ENCODE measurements around the gene ARMC3.
"Not testable (repeated sequence)": the region's sequence is repeated elsewhere in the genome, so short reads cannot be mapped to it uniquely, and the experiment has no call there.

The ARMC3 gene

DNA sequence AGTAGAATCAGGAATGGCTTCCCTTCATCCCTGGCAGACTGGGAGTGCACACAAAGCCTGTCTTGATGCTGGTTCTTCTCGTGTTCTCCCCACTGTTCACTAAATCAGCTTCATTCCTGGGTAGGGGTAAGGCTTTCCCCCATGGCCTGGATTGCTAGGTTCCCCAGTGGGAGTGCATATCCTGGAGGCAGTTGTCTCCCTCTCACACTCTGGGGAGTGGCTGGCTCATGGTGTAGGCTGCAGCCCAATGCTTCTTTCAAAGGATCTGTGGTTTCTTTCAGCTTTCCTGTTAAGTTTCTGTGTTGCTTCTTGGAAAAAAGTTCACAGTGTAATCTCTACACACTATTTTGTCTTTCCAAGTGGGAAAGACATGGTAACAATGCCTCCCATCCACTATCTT lies 32.6 kb upstream of the ARMC3 start:
- no peak for DNase-seq (ENCODE audit: low spot score)
- no peaks in the 10 kb centered on the region for H3K36me3 ChIP-seq (ENCODE audit: low read depth)
- ATAC-seq (ENCODE audit: low read depth), result no peak
- no peaks in the 10 kb centered on the region for H3K4me1 ChIP-seq (ENCODE audit: insufficient read depth, poor library complexity, severe bottlenecking)
- no peak overlapping the region for H3K27ac ChIP-seq (ENCODE audit: poor library complexity, severe bottlenecking)
- TF ChIP-seq, protein P1, sequence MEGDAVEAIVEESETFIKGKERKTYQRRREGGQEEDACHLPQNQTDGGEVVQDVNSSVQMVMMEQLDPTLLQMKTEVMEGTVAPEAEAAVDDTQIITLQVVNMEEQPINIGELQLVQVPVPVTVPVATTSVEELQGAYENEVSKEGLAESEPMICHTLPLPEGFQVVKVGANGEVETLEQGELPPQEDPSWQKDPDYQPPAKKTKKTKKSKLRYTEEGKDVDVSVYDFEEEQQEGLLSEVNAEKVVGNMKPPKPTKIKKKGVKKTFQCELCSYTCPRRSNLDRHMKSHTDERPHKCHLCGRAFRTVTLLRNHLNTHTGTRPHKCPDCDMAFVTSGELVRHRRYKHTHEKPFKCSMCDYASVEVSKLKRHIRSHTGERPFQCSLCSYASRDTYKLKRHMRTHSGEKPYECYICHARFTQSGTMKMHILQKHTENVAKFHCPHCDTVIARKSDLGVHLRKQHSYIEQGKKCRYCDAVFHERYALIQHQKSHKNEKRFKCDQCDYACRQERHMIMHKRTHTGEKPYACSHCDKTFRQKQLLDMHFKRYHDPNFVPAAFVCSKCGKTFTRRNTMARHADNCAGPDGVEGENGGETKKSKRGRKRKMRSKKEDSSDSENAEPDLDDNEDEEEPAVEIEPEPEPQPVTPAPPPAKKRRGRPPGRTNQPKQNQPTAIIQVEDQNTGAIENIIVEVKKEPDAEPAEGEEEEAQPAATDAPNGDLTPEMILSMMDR (IDR thresholded peaks at IDR 0.05; ENCODE audit: poor library complexity, severe bottlenecking), result no peak
- no peaks in the 10 kb centered on the region for H3K9me3 ChIP-seq (ENCODE audit: severe bottlenecking)
- H3K27me3 ChIP-seq (ENCODE audit: insufficient read depth, poor library complexity, severe bottlenecking), result no peaks in the 10 kb centered on the region
- H3K4me3 ChIP-seq (ENCODE audit: severe bottlenecking), result no peak overlapping the region

DNA sequence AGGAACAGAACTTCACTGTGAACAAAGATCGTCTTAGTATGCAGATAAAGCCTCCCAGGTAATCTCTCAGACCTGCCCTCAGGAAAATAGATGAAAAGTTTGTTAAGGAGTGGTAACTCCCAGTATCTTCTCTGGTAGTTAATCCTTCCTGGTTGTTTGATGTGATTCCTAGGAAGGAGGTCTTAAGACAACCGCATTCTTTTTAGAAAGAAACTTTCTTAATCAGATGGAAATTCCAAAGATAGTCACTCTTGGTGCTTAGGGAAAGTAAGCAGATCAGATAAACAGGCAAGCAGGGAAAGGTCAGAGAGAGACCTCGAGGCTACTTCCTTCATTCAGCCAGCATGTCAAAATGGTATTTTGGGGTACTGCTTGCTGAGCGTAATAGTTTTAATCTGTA lies 30.5 kb upstream of the ARMC3 start:
- ATAC-seq (ENCODE audit: low read depth) (no peak), DNase-seq (ENCODE audit: low spot score) (no peak)
- H3K27ac ChIP-seq (ENCODE audit: poor library complexity, severe bottlenecking), result no peak overlapping the region
- TF ChIP-seq, protein P1 (IDR thresholded peaks at IDR 0.05; ENCODE audit: poor library complexity, severe bottlenecking), result no peak
- H3K36me3 ChIP-seq (ENCODE audit: low read depth), result no peaks in the 10 kb centered on the region
- no peaks in the 10 kb centered on the region for H3K9me3 ChIP-seq (ENCODE audit: severe bottlenecking)
- H3K4me3 ChIP-seq (ENCODE audit: severe bottlenecking), result no peak overlapping the region
- H3K4me1 ChIP-seq (ENCODE audit: insufficient read depth, poor library complexity, severe bottlenecking), result no peaks in the 10 kb centered on the region
- H3K27me3 ChIP-seq (ENCODE audit: insufficient read depth, poor library complexity, severe bottlenecking), result no peaks in the 10 kb centered on the region

DNA sequence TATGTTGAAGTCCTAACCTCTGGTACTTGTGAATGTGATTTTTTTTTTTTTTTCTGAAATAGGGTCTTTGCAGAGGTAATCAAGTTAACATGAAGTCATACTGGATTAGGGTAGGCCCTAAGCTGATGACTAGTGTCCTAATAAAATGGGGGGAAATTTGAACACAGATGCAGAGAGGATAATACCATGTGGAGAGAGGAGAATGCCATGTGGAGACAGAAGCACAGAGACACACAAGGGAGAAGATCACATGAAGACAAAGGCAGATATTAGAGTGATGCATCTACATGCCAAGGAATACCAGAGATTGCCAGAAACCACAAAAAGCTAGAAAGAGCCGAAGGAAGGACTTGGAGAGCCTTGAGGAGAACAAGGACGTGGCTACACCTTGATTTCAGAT lies 28.5 kb upstream of the ARMC3 start:
- no peak for ATAC-seq (ENCODE audit: low read depth)

DNA sequence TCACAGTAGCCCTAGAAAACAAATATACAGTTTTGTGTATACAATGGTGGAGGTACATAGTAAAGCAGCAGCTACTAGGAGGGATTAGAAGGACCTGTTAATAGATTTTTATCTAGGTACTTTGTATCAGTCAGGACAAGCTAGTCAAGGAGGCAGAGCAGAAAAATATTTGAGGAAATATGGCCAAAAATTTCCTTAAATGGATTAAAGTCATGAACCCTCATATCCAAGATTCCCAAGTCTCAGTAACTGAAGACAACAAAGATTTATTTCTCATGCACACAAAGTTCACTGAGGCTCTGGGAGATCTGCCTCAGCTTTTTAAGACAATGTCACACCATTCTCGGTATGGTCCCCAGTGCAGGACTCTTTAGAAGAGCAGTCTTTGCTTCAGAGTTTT lies 28.1 kb upstream of the ARMC3 start:
- DNase-seq (ENCODE audit: low spot score), result no peak
- no peaks in the 10 kb centered on the region for H3K36me3 ChIP-seq (ENCODE audit: low read depth)
- ATAC-seq (ENCODE audit: low read depth), result no peak
- TF ChIP-seq, protein P1 (IDR thresholded peaks at IDR 0.05; ENCODE audit: poor library complexity, severe bottlenecking), result no peak
- no peaks in the 10 kb centered on the region for H3K4me1 ChIP-seq (ENCODE audit: insufficient read depth, poor library complexity, severe bottlenecking)
- H3K4me3 ChIP-seq (ENCODE audit: severe bottlenecking), result no peak overlapping the region
- H3K9me3 ChIP-seq (ENCODE audit: severe bottlenecking), result no peaks in the 10 kb centered on the region
- no peaks in the 10 kb centered on the region for H3K27me3 ChIP-seq (ENCODE audit: insufficient read depth, poor library complexity, severe bottlenecking)
- H3K27ac ChIP-seq (ENCODE audit: poor library complexity, severe bottlenecking), result no peak overlapping the region

More for the DNA sequence above, 28.5 kb upstream of the ARMC3 start:
- H3K36me3 ChIP-seq (ENCODE audit: low read depth), result no peaks in the 10 kb centered on the region
- H3K4me1 ChIP-seq (ENCODE audit: insufficient read depth, poor library complexity, severe bottlenecking), result no peaks in the 10 kb centered on the region
- no peak for DNase-seq (ENCODE audit: low spot score)
- H3K9me3 ChIP-seq (ENCODE audit: severe bottlenecking), result no peaks in the 10 kb centered on the region
- TF ChIP-seq, protein P1 (IDR thresholded peaks at IDR 0.05; ENCODE audit: poor library complexity, severe bottlenecking), result no peak
- H3K27ac ChIP-seq (ENCODE audit: poor library complexity, severe bottlenecking), result no peak overlapping the region
- H3K4me3 ChIP-seq (ENCODE audit: severe bottlenecking), result no peak overlapping the region
- H3K27me3 ChIP-seq (ENCODE audit: insufficient read depth, poor library complexity, severe bottlenecking), result no peaks in the 10 kb centered on the region

DNA sequence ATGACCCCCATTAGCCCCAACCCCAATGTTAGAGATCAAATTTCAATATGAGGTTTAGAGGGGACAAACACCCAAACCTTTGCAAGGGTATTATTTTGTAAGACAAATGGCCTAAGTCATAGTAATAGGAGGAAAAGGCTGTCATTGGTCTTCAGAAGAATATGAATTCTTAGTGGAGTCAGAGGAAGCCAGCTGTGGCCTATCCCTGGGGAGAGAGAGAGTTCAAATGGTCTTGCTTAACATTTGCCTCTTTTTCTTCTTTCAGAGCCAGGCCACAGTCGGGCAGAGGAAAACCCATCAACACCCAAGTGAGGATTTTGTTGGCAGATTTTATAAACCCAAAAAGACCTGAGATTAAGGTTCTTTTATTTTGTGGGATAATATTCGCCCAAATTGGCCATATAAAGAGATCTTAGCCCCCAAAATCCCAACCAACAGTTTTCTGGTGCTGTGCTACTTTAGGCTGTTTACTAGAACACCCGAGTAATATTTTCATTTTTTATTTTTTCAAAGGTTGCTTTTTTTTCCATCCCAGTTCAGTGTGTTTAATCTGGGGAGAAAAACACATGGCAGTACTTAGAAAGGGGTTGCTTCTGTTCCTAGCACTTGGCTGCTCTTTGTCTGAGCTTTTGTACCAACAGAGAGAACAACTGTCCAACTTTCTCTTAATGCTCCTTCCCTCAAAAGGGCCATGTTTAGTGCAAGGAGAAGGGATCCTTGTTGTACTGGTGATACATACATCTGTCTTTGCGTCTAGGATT lies 26.8 kb upstream of the ARMC3 start:
- DNase-seq (ENCODE audit: low spot score), result no peak
- Histone ChIP-seq H3K4me1 (ENCODE audit: insufficient read depth, poor library complexity, severe bottlenecking) (no peaks in the 10 kb centered on the region), H3K9me3 (ENCODE audit: severe bottlenecking) (no peaks in the 10 kb centered on the region), H3K4me3 (ENCODE audit: severe bottlenecking) (no peak overlapping the region), H3K36me3 (ENCODE audit: low read depth) (no peaks in the 10 kb centered on the region), H3K27me3 (ENCODE audit: insufficient read depth, poor library complexity, severe bottlenecking) (no peaks in the 10 kb centered on the region), H3K27ac (ENCODE audit: poor library complexity, severe bottlenecking) (no peak overlapping the region)
- ATAC-seq (ENCODE audit: low read depth), result no peak
- TF ChIP-seq, protein P1 (IDR thresholded peaks at IDR 0.05; ENCODE audit: poor library complexity, severe bottlenecking), result no peak

DNA sequence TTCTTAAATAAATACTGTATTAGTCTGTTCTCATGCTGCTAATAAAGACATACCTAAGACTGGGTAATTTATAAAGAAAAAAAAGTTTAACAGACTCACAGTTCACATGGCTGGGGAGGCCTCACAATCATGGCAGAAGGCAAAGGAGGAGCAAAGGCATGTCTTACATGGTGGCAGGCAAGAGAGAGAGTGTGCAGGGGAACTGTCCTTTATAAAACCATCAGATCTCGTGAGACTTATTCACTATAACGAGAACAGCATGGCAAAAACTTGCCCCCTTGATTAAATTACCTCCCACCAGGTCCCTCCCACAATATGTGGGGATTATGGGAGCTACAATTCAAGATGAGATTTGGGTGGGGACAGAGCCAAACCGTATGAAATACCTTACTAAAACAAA lies 25.7 kb upstream of the ARMC3 start:
- ATAC-seq (ENCODE audit: low read depth); H3K27me3 ChIP-seq (ENCODE audit: insufficient read depth, poor library complexity, severe bottlenecking); DNase-seq (ENCODE audit: low spot score); H3K9me3 ChIP-seq (ENCODE audit: severe bottlenecking); H3K4me3 ChIP-seq (ENCODE audit: severe bottlenecking); H3K36me3 ChIP-seq (ENCODE audit: low read depth); H3K27ac ChIP-seq (ENCODE audit: poor library complexity, severe bottlenecking); H3K4me1 ChIP-seq (ENCODE audit: insufficient read depth, poor library complexity, severe bottlenecking): not testable (repeated sequence)
